Endothelial cell of umbilical vein (primary cell): ENCODE data around the gene TCEA2. TPM values are rescaled to one million over a fixed set of nuclear protein-coding genes. Genes with fewer than 3 reads are reported as not detected.

Experiments used
- BruUV-seq: library from RNA; stranded (reverse); fragments of 400-500 nt; replicated peaks from 2 replicates; lab custom pipeline; 2021; lab: Mats Ljungman, UMichigan
- CTCF ChIA-PET: fragments of 300-600, 350-600 bp; sonication (Branson Sonifier 250); formaldehyde crosslinking; loops from one replicate; lab custom pipeline; 2021; ENCODE audit warnings: antibody characterized with exemption, inconsistent platforms; lab: Charles Lee
- POLR2A ChIA-PET: fragments of 300-600, 350-600 bp; sonication (Branson Sonifier 250); formaldehyde crosslinking; loops from one replicate; lab custom pipeline; 2021; ENCODE audit warnings: antibody characterized with exemption, inconsistent platforms; lab: Charles Lee
- DNase-seq: peaks from one replicate; pipeline ENCODE4 v3.0.0-alpha.2; 2011; ENCODE audit warnings: low read depth, low spot score
- FAIRE-seq: peaks from 2 replicates; lab custom pipeline; 2011; peaks lifted over from hg19 to GRCh38; lab: Jason Lieb, UNC
- H2AFZ ChIP-seq: 2 replicates; pipeline ENCODE4 v1.6.0; 2012; ENCODE audit warnings: low read depth, low read length, control low read depth, inconsistent platforms
- H3K27ac ChIP-seq: 2 replicates; pipeline ENCODE4 v1.5.1; 2011; ENCODE audit warnings: low read depth, mild to moderate bottlenecking, control low read depth, low read length, moderate library complexity; ENCODE audit not compliant: insufficient read depth
- H3K27me3 ChIP-seq, 2 experiments: 2 replicates each; pipeline versions ENCODE4 v1.6.0 to v1.6.1; 2011; ENCODE audit warnings: low read length in 2 of 2, mixed read lengths in 1 of 2; ENCODE audit not compliant: control insufficient read depth in 2 of 2, insufficient read depth in 2 of 2
- H3K36me3 ChIP-seq, 2 experiments: 2 replicates in 1 of 2; 3 replicates in 1 of 2; pipeline ENCODE4 v1.5.1; 2011; ENCODE audit warnings: low read length in 2 of 2, mild to moderate bottlenecking in 1 of 2, moderate library complexity in 1 of 2; ENCODE audit not compliant: control insufficient read depth in 2 of 2, insufficient read depth in 2 of 2; ENCODE audit errors: extremely low read depth in 1 of 2
- H3K4me1 ChIP-seq: 3 replicates; pipeline ENCODE4 v1.5.1; 2011; ENCODE audit warnings: mild to moderate bottlenecking, low read length; ENCODE audit not compliant: control insufficient read depth, insufficient read depth; ENCODE audit errors: extremely low read depth
- H3K4me2 ChIP-seq: 2 replicates; pipeline ENCODE4 v1.6.1; 2011; ENCODE audit warnings: low read length, control low read depth, mixed read lengths; ENCODE audit not compliant: insufficient read depth
- H3K4me3 ChIP-seq, 3 experiments: fragments of 200-600 bp in 1 of 3; sonication (generic), shearing (Covaris generic) in 1 of 3; replicated peaks in 1 of 3; 2 replicates each; pipeline ENCODE4 v1.5.1; 2011 to 2016; ENCODE audit warnings: control low read depth in 3 of 3, low read length in 3 of 3, mild to moderate bottlenecking in 2 of 3, inconsistent platforms in 1 of 3, low read depth in 1 of 3, moderate library complexity in 1 of 3; ENCODE audit not compliant: insufficient read depth in 1 of 3
- H3K79me2 ChIP-seq: 2 replicates; pipeline ENCODE4 v1.6.0; 2012; ENCODE audit warnings: low read length, inconsistent platforms; ENCODE audit not compliant: control insufficient read depth, insufficient read depth
- H3K9ac ChIP-seq: replicated peaks from 2 replicates; pipeline ENCODE3; 2011; ENCODE audit warnings: low read length, control low read depth; ENCODE audit not compliant: insufficient read depth; ENCODE audit errors: extremely low read depth
- H3K9me1 ChIP-seq: replicated peaks from 3 replicates; pipeline ENCODE4 v1.6.0; 2011; ENCODE audit warnings: mild to moderate bottlenecking, low read length; ENCODE audit not compliant: control insufficient read depth, insufficient read depth; ENCODE audit errors: extremely low read depth
- H3K9me3 ChIP-seq: replicated peaks from 2 replicates; pipeline ENCODE4 v1.5.1; 2012; ENCODE audit warnings: low read length, inconsistent platforms; ENCODE audit not compliant: control insufficient read depth, insufficient read depth
- H4K20me1 ChIP-seq: replicated peaks from 2 replicates; pipeline ENCODE3; 2011; ENCODE audit warnings: mild to moderate bottlenecking, low read length; ENCODE audit not compliant: control insufficient read depth, insufficient read depth; ENCODE audit errors: extremely low read depth
- CTCF ChIP-seq, 2 donors: IDR thresholded peaks; 1 replicate in 1 of 2; 2 replicates in 1 of 2; pipeline ENCODE4 v1.5.1; 2011; ENCODE audit warnings: low read length in 2 of 2, mild to moderate bottlenecking in 2 of 2, moderate library complexity in 2 of 2, control low read depth in 1 of 2, inconsistent platforms in 1 of 2, low read depth in 1 of 2; ENCODE audit not compliant: insufficient read depth in 1 of 2; ENCODE audit errors: extremely low read depth in 1 of 2
- EZH2 ChIP-seq: IDR thresholded peaks from 2 replicates; pipeline ENCODE4 v1.6.1; 2012; ENCODE audit warnings: borderline replicate concordance, low read depth, mild to moderate bottlenecking, moderate library complexity, low read length, inconsistent platforms; ENCODE audit not compliant: severe bottlenecking
- FOS ChIP-seq: IDR thresholded peaks from 2 replicates; pipeline ENCODE4 v1.6.1; 2011; ENCODE audit warnings: mild to moderate bottlenecking, low read length, moderate library complexity, borderline replicate concordance; ENCODE audit not compliant: insufficient read depth
- GATA2 ChIP-seq: IDR thresholded peaks from 2 replicates; pipeline ENCODE4 v1.7.0; 2011; ENCODE audit warnings: low read depth, mild to moderate bottlenecking, moderate library complexity, mixed read lengths, low read length; ENCODE audit not compliant: insufficient read length, insufficient read depth
- JUN ChIP-seq: IDR thresholded peaks from 2 replicates; pipeline ENCODE4 v1.6.1; 2011; ENCODE audit warnings: borderline replicate concordance, low read depth; ENCODE audit not compliant: insufficient read length, insufficient read depth
- MAX ChIP-seq: IDR thresholded peaks from 2 replicates; pipeline ENCODE4 v1.6.1; 2011; ENCODE audit not compliant: insufficient read depth, insufficient read length
- MYC ChIP-seq: IDR thresholded peaks from one replicate; pipeline ENCODE4 v1.6.1; 2011; ENCODE audit warnings: mild to moderate bottlenecking, low read depth, low read length
- POLR2A ChIP-seq: IDR thresholded peaks from 2 replicates; pipeline ENCODE4 v1.6.1; 2012; ENCODE audit warnings: low read depth, mild to moderate bottlenecking, control low read depth, low read length
- POLR2AphosphoS5 ChIP-seq: IDR thresholded peaks from 2 replicates; pipeline ENCODE4 v1.6.1; 2012; ENCODE audit warnings: low read depth, mild to moderate bottlenecking, control low read depth, low read length, moderate library complexity; ENCODE audit not compliant: insufficient read depth
- dilution Hi-C: fragments of 300-500 bp; cut with MboI; formaldehyde crosslinking; loops from one replicate; pipeline ENCODE4 v1.15.0; 2019; ENCODE audit warnings: low sequenced_read_pairs; ENCODE audit not compliant: extremely low pct_ligation_motif_present
- intact Hi-C: fragments of 100-400 bp; cut with micrococcal nuclease; formaldehyde crosslinking; loops from one replicate; pipeline ENCODE4 v1.10.0; 2022
- polyA plus RNA-seq, 4 experiments: library from polyadenylated mRNA; depleted of rRNA in 3 of 4; stranded (reverse) in 3 of 4; unstranded in 1 of 4; fragments of >200 nt; gene quantifications; 2 replicates each; pipeline versions ENCODE4 v1.2.1 to v1.2.3, GENCODE V29; 2011 to 2012; ENCODE audit warnings: missing spikeins in 1 of 4
- total RNA-seq: library from RNA; stranded (reverse); gene quantifications from 2 replicates; pipeline ENCODE4 v1.2.3, GENCODE V29; 2021

The TCEA2 gene
- total and polyA plus RNA-seq, 2 donors (not counting 3 experiments of a cell fraction or from before 2014, with no cell fraction given) = 53.1 to 65.5 TPM

GRCh38 chr20:64025826-64026412, 37.1 kb upstream of the TCEA2 start:
- DNase-seq = no peak
- Histone ChIP-seq H3K36me3 (peaks cover 13 to 70% of the 10 kb centered on the region in 2 experiments), H3K4me2 (no peak overlapping the region), H3K9me3 (no peaks in the 10 kb centered on the region), H3K27me3 (no peaks in the 10 kb centered on the region), H3K9me1 (no peaks in the 10 kb centered on the region), H3K9ac (no peak overlapping the region), H3K79me2 (no peaks in the 10 kb centered on the region), H3K4me3 (no peak overlapping the region), H3K27ac (no peak overlapping the region), H2AFZ (no peak overlapping the region), H4K20me1 (no peaks in the 10 kb centered on the region), H3K4me1 (no peaks in the 10 kb centered on the region)
- intact Hi-C loops = no loop called here
- ChIA-PET CTCF (interaction anchor here (1.5 kb wide), 1 partner anchor 31 kb away, joined by 3 read pairs; no protein-coding TSS in a partner anchor), POLR2A (no interaction called here)
- FAIRE-seq = no peak
- no TSS peak for BruUV-seq
- dilution Hi-C loops = no loop called here
- TF ChIP-seq MAX (no peak), FOS (no peak), MYC (no peak), GATA2 (no peak), POLR2AphosphoS5 (no peak), CTCF (IDR thresholded peaks at IDR 0.05; ENCODE audit: extremely low read depth in 1 of 2, insufficient read depth in 1 of 2, low read depth in 1 of 2, low read length in 2 of 2) (no peak), JUN (no peak), EZH2 (no peak), POLR2A (no peak)
